HCT116 (cell line): ENCODE results near the gene FGF14. TPM values are rescaled to one million over a fixed set of nuclear protein-coding genes. Genes with fewer than 3 reads are reported as not detected.

Experiments
- ATAC-seq: fragments of 200-7000 bp; cut with Tn5 transposase; 2 replicates; pipeline ENCODE4 v1.9.1; 2020; ENCODE audit warnings: mild to moderate bottlenecking, moderate library complexity
- BruUV-seq: library from RNA; stranded (reverse); fragments of 400-500 nt; replicated peaks from 2 replicates; lab custom pipeline; 2021; lab: Mats Ljungman, UMichigan
- CTCF ChIA-PET: fragments of 300-600 bp; sonication (Branson Sonifier 250); formaldehyde crosslinking; loops from one replicate; lab custom pipeline; 2021; ENCODE audit warnings: antibody characterized with exemption; lab: Charles Lee
- POLR2A ChIA-PET: fragments of 300-600, 350-600 bp; sonication (Branson Sonifier 250); formaldehyde crosslinking; loops from one replicate; lab custom pipeline; 2021; ENCODE audit warnings: antibody characterized with exemption; lab: Charles Lee
- RAD21 ChIA-PET, 2 experiments: fragments of 300-600 bp; sonication (Branson Sonifier 250); formaldehyde crosslinking; loops; one replicate each; lab custom pipeline; 2023; ENCODE audit warnings: low total read pairs in 2 of 2; ENCODE audit not compliant: uncharacterized antibody in 2 of 2, unreplicated experiment in 2 of 2, low non-redundant PET in 1 of 2; lab: Charles Lee
- DNase-seq: peaks from one replicate; pipeline ENCODE4 v3.0.0-alpha.2; 2010; ENCODE audit warnings: low read depth, low spot score
- H2AFZ ChIP-seq: fragments of 200-600 bp; shearing (Covaris generic), sonication (generic); 2 replicates; pipeline ENCODE4 v1.6.1; 2017; ENCODE audit warnings: low read depth, mixed run types, mixed read lengths, antibody characterized with exemption, low read length; ENCODE audit not compliant: poor library complexity, severe bottlenecking
- H3K27ac ChIP-seq: 2 replicates; pipeline ENCODE4 v1.5.1; 2012; ENCODE audit warnings: low read depth, low read length
- H3K27me3 ChIP-seq: fragments of 200-600 bp; sonication (generic); 2 replicates; pipeline ENCODE4 v1.6.1; 2016; ENCODE audit warnings: mixed run types, low read length, mixed read lengths; ENCODE audit not compliant: insufficient read depth
- H3K36me3 ChIP-seq, 2 experiments: fragments of 200-500 bp in 1 of 2; fragments of 200-600 bp in 1 of 2; sonication (Bioruptor generic) in 1 of 2; sonication (generic) in 1 of 2; 2 replicates each; pipeline versions ENCODE4 v1.5.1 to v1.6.1; 2014 to 2016; ENCODE audit warnings: low read length in 2 of 2, inconsistent platforms in 1 of 2, mixed read lengths in 1 of 2, mixed run types in 1 of 2; ENCODE audit not compliant: insufficient read depth in 2 of 2, control insufficient read depth in 1 of 2
- H3K4me1 ChIP-seq, 2 experiments: fragments of 200-600 bp in 1 of 2; sonication (generic) in 1 of 2; 2 replicates each; pipeline versions ENCODE4 v1.5.1 to v1.6.1; 2012 to 2017; ENCODE audit warnings: low read length in 2 of 2, inconsistent platforms in 1 of 2, mild to moderate bottlenecking in 1 of 2, mixed read lengths in 1 of 2, mixed run types in 1 of 2, moderate library complexity in 1 of 2; ENCODE audit not compliant: insufficient read depth in 2 of 2, control insufficient read depth in 1 of 2
- H3K4me2 ChIP-seq: fragments of 200-600 bp; sonication (generic); 2 replicates; pipeline ENCODE4 v1.6.1; 2017; ENCODE audit warnings: mixed run types, low read length, mixed read lengths
- H3K4me3 ChIP-seq, 2 experiments: fragments of 200-600 bp in 1 of 2; sonication (generic) in 1 of 2; replicated peaks in 1 of 2; 2 replicates each; pipeline ENCODE4 v1.5.1; 2011 to 2016; ENCODE audit warnings: low read length in 2 of 2, control low read depth in 1 of 2, low read depth in 1 of 2, mild to moderate bottlenecking in 1 of 2, mixed read lengths in 1 of 2, mixed run types in 1 of 2
- H3K79me2 ChIP-seq: fragments of 200-600 bp; sonication (generic); 2 replicates; pipeline ENCODE4 v1.6.1; 2017; ENCODE audit warnings: mild to moderate bottlenecking, mixed run types, low read length, moderate library complexity, mixed read lengths; ENCODE audit not compliant: insufficient read depth
- H3K9ac ChIP-seq: fragments of 200-600 bp; sonication (generic); 2 replicates; pipeline ENCODE4 v1.6.1; 2016; ENCODE audit warnings: low read length, mixed read lengths
- H3K9me2 ChIP-seq: fragments of 200-600 bp; sonication (generic), shearing (Covaris generic); 2 replicates; pipeline ENCODE4 v1.6.1; 2017; ENCODE audit warnings: mixed run types, mild to moderate bottlenecking, moderate library complexity; ENCODE audit not compliant: insufficient read depth
- H3K9me3 ChIP-seq, 2 experiments: fragments of 200-500 bp in 1 of 2; fragments of 200-600 bp in 1 of 2; sonication (Bioruptor generic) in 1 of 2; sonication (generic) in 1 of 2; 2 replicates each; pipeline ENCODE4 v1.6.1; 2014 to 2017; ENCODE audit warnings: low read length in 2 of 2, mixed read lengths in 2 of 2, inconsistent platforms in 1 of 2, low read depth in 1 of 2, mild to moderate bottlenecking in 1 of 2, mixed run types in 1 of 2, moderate library complexity in 1 of 2; ENCODE audit not compliant: control insufficient read depth in 1 of 2, insufficient read depth in 1 of 2
- H4K20me1 ChIP-seq: fragments of 200-600 bp; sonication (generic), shearing (Covaris generic); 2 replicates; pipeline ENCODE4 v1.6.1; 2017; ENCODE audit warnings: mixed run types, mild to moderate bottlenecking, moderate library complexity; ENCODE audit not compliant: insufficient read depth
- CBX3 ChIP-seq: IDR thresholded peaks from 2 replicates; pipeline ENCODE4 v1.6.1; 2012; ENCODE audit warnings: low read depth
- EGR1 ChIP-seq: IDR thresholded peaks from 2 replicates; pipeline ENCODE4 v1.6.1; 2012; ENCODE audit warnings: low read depth
- ELF1 ChIP-seq: IDR thresholded peaks from 2 replicates; pipeline ENCODE4 v1.6.1; 2012; ENCODE audit warnings: low read depth, borderline replicate concordance
- EZH2 ChIP-seq: fragments of 200-600 bp; sonication (generic); IDR thresholded peaks from 2 replicates; pipeline ENCODE4 v1.6.1; 2017; ENCODE audit warnings: antibody characterized with exemption, mixed run types
- POLR2A ChIP-seq: IDR thresholded peaks from 2 replicates; pipeline ENCODE4 v1.7.0; 2011; ENCODE audit warnings: borderline replicate concordance; ENCODE audit not compliant: insufficient read depth, insufficient read length; ENCODE audit errors: extremely low read depth
- REST ChIP-seq: IDR thresholded peaks from 2 replicates; pipeline ENCODE4 v1.6.1; 2012; ENCODE audit warnings: low read depth
- SP1 ChIP-seq: IDR thresholded peaks from 2 replicates; pipeline ENCODE4 v1.6.1; 2012; ENCODE audit warnings: low read depth
- SRF ChIP-seq: IDR thresholded peaks from 2 replicates; pipeline ENCODE4 v1.6.1; 2012; ENCODE audit warnings: low read depth
- TCF7L2 ChIP-seq: IDR thresholded peaks from 2 replicates; pipeline ENCODE4 v1.7.0; 2011; ENCODE audit warnings: borderline replicate concordance, inconsistent platforms; ENCODE audit not compliant: insufficient read depth, insufficient read length; ENCODE audit errors: extremely low read depth
- YY1 ChIP-seq: IDR thresholded peaks from 2 replicates; pipeline ENCODE4 v1.6.1; 2011; ENCODE audit warnings: low read length, low read depth, moderate library complexity, mild to moderate bottlenecking; ENCODE audit not compliant: insufficient replicate concordance; ENCODE audit errors: extremely low read depth
- ZBTB33 ChIP-seq: IDR thresholded peaks from 2 replicates; pipeline ENCODE4 v1.6.1; 2011; ENCODE audit warnings: mild to moderate bottlenecking, low read length, moderate library complexity; ENCODE audit not compliant: insufficient replicate concordance; ENCODE audit errors: extremely low read depth
- ZFX ChIP-seq: fragments of 450-650 bp; IDR thresholded peaks from 2 replicates; pipeline ENCODE4 v1.6.1; 2017
- intact Hi-C: fragments of 100-400 bp; cut with micrococcal nuclease; formaldehyde crosslinking; loops from 2 replicates; pipeline ENCODE4 v1.10.0; 2022
- total RNA-seq: library from RNA; stranded (reverse); gene quantifications from one replicate; pipeline ENCODE4 v1.2.1, GENCODE V29; 2021; ENCODE audit not compliant: unreplicated experiment
- TF ChIP-seq, protein P1 (sequence below): IDR thresholded peaks from 2 replicates; pipeline ENCODE4 v1.6.1; 2012
- TF ChIP-seq, protein P2 (sequence below): IDR thresholded peaks from 2 replicates; pipeline ENCODE4 v1.6.1; 2012

The FGF14 gene
- total RNA-seq, 1 experiment from 2014 or later = not detected

- Histone ChIP-seq H3K9ac (no peak overlapping the region), H3K4me3 (no peak overlapping the region), H3K4me1 (no peaks in the 10 kb centered on the region), H4K20me1 (no peaks in the 10 kb centered on the region), H3K9me3 (no peaks in the 10 kb centered on the region; a peak in 1 of 4 replicates), H3K9me2 (no peaks in the 10 kb centered on the region), H3K27ac (no peak overlapping the region), H3K79me2 (no peaks in the 10 kb centered on the region), H3K4me2 (no peak overlapping the region), H3K36me3 (no peaks in the 10 kb centered on the region), H2AFZ (no peak overlapping the region), H3K27me3 (no peaks in the 10 kb centered on the region)
- DNase-seq (no peak), ATAC-seq (no peak)
- RAD21 ChIA-PET = no interaction called here
- CTCF ChIA-PET = no interaction called here
- BruUV-seq = no TSS peak
- intact Hi-C loops = no loop called here
- TF ChIP-seq EZH2 (no peak), SP1 (no peak), CBX3 (no peak), TCF7L2 (no peak), EGR1 (no peak), SRF (no peak), YY1 (no peak), POLR2A (no peak), ZFX (no peak), ZBTB33 (no peak), ELF1 (no peak), REST (no peak)
- TF ChIP-seq, protein P1, sequence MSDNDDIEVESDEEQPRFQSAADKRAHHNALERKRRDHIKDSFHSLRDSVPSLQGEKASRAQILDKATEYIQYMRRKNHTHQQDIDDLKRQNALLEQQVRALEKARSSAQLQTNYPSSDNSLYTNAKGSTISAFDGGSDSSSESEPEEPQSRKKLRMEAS = no peak
- TF ChIP-seq, protein P2, sequence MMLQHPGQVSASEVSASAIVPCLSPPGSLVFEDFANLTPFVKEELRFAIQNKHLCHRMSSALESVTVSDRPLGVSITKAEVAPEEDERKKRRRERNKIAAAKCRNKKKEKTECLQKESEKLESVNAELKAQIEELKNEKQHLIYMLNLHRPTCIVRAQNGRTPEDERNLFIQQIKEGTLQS = no peak
- POLR2A ChIA-PET = no interaction called here
Observed at GRCh38 chr13:102244607-102245227, 157.1 kb downstream of the FGF14 start.
